ENCODE measurements around the gene ZFP57.

DNA sequence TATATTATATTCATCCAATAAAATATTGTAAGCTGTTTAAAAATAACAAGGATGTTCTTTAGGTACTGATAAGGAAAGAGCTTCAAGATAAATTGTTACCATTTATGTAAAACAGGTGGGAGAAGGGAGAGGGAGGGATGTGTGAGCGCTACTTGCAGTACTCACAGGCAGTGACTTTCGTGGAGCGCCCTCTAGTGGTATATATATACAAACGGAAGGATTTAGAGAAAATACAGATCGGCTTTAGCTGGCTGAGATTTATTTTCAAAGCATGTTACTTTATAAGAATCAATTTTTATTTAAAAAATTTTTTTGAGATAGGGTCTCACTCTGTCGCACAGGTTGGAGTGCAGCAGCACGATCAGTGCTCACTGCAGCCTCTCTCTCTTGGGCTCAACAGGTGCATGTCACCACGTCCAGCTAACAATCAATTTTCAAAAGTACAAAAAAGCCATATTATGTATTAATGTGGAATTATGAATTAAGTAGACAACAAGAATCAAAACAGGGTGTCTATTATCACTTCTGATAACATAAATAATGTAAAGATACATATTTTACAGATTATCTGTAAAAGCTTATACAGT is 27.4 kb downstream of the ZFP57 start:
- TF ChIP-seq NFYB (IDR thresholded peaks at IDR 0.05; ENCODE audit: insufficient read depth, low read depth, low read length) = no peak
- no peak for TF ChIP-seq EZH2 (IDR thresholded peaks at IDR 0.05; ENCODE audit: borderline replicate concordance, control insufficient read depth, low read depth, low read length)
- TF ChIP-seq RCOR1 (conservative IDR thresholded peaks at IDR 0.05; ENCODE audit: low read depth, low read length) = no peak
- no peak for TF ChIP-seq IRF4 (IDR thresholded peaks at IDR 0.05; ENCODE audit: low read depth, low read length)
- TF ChIP-seq CREB1 (IDR thresholded peaks at IDR 0.05; ENCODE audit: low read depth) = no peak
- TF ChIP-seq ASH2L (IDR thresholded peaks at IDR 0.05; ENCODE audit: borderline replicate concordance, low read depth) = no peak
- no peak for TF ChIP-seq KDM1A (IDR thresholded peaks at IDR 0.05; ENCODE audit: borderline replicate concordance)
- no peak for TF ChIP-seq CBX3 (IDR thresholded peaks at IDR 0.05; ENCODE audit: borderline replicate concordance, low read depth)
- TF ChIP-seq, protein P1, sequence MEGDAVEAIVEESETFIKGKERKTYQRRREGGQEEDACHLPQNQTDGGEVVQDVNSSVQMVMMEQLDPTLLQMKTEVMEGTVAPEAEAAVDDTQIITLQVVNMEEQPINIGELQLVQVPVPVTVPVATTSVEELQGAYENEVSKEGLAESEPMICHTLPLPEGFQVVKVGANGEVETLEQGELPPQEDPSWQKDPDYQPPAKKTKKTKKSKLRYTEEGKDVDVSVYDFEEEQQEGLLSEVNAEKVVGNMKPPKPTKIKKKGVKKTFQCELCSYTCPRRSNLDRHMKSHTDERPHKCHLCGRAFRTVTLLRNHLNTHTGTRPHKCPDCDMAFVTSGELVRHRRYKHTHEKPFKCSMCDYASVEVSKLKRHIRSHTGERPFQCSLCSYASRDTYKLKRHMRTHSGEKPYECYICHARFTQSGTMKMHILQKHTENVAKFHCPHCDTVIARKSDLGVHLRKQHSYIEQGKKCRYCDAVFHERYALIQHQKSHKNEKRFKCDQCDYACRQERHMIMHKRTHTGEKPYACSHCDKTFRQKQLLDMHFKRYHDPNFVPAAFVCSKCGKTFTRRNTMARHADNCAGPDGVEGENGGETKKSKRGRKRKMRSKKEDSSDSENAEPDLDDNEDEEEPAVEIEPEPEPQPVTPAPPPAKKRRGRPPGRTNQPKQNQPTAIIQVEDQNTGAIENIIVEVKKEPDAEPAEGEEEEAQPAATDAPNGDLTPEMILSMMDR (IDR thresholded peaks at IDR 0.05 in 2 of 3, conservative IDR thresholded peaks at IDR 0.05 in 1 of 3; ENCODE audit: control insufficient read depth in 2 of 3, extremely low read depth in 1 of 3, insufficient read depth in 1 of 3, low read depth in 3 of 3, low read length in 3 of 3) = peak; percentile 62 to 74 (median 63)
- no peak for TF ChIP-seq HDGF (IDR thresholded peaks at IDR 0.05)
- TF ChIP-seq ZNF24 (IDR thresholded peaks at IDR 0.05) = no peak
- no peak for TF ChIP-seq USF2 (IDR thresholded peaks at IDR 0.05; ENCODE audit: borderline replicate concordance, low read depth, low read length)
